GM21526 (cell line): ENCODE measurements around the gene MECP2.

Experiments used
- ATAC-seq: cut with Tn5 transposase; IDR thresholded peaks from one replicate; pipeline ENCODE4 v1.9.1; 2021; ENCODE audit warnings: moderate library complexity; ENCODE audit not compliant: unreplicated experiment, low FRiP score

The MECP2 gene

DNA sequence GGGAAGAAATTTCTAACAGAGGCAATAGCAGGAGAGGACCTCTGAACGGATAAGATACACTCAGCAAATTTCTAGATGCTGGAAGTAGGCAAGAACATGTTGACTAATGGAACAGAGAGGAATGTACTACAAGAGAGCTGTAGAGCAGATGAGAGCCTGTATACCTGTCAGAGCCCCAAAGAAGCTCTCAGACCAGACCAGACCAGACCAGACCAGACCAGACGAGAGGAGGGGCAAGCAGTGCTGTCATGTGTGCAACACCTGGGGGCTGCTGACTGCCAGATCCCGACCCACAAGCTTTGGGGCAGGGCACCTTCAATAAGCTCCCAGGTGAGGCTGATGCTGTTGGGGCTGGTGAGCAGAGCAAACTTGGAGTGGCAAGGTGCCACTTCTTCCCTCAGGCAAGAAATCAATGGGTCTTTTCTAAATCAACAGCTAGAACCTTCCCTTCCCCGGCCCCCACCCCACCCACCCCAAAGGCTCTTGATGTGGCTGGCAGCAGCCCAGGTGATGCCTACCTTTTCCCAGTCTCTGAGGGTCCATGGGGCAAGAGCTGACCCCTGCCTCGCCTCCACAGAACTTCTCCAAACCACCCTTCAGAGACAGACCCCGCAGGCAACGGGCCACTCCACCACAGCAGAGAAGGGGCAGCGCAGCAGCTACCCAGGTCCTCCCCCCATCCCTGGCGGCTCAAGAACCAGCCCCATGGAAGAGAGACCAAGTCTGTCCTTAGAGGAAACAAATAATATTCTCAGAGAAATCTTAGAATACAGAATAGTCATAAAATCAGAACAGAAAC, 32.7 kb downstream of the MECP2 start:
- no peak for ATAC-seq

GRCh38 chrX:154063234-154063633, 34.3 kb downstream of the MECP2 start:
- ATAC-seq = no peak

GRCh38 chrX:154061801-154062200, 35.7 kb downstream of the MECP2 start:
- ATAC-seq = no peak

DNA sequence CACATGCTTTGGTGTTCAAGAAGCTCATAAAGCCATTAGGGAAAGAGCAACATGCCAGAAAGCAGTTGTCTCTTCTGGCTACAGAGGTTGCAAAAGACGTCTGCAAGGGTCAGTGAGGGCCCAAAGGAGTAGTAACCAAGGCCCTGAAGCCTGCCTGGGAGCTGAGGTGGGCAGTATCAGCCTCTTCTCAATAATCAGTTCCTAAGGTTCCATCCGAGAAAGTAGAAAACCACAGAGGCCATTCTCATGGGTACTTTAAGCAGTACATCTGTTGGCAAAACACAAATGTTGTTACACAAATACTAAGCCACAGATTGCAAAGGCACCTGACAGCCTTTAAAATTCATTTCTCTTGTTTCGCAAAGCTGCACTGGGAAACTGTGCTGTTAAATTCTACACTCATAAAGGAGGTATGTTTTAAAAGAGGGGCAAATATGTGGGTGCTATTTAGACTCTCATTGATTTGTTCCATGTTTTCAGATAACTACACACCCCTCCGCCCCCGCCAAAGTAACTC, 37.7 kb downstream of the MECP2 start:
- ATAC-seq = no peak

DNA sequence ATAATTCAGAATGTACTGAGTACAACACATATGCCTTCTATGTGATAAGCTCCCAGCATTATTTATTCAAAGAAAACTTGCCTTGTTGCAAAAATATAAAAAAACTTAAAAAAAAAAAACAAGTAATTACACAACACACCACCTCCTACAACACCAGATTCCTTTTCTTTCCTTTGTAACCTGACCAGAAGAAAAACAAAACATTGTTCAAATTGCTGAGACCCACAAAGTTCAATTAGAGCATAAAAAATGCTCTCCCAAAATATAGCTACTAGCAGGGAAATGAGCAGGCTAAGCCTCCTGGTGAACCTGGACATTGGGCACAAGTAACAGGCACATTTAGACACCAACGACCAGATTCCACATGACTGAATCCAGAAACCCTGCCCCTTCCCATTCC, 38.3 kb downstream of the MECP2 start:
- ATAC-seq = no peak

GRCh38 chrX:154058214-154058997, 39.1 kb downstream of the MECP2 start:
- no peak for ATAC-seq

DNA sequence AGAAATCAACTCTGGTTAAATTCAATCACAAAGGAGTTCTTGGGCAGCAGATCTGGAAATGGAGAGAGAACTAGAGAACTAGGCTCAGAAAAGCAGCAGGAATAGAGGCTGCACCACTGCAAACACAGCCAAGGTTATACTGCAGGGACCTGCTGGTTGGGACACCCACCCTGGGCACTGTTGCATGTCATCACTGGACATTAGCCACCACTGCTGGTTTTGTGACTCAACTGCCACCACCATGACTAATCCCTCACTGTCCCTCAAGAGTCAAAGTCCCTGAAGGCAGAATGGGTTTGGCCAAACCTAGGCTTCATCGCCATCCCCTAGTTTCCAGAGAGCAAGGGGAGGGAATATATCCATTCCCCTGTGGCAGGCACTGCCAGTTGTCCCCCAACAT, 39.7 kb downstream of the MECP2 start:
- no peak for ATAC-seq

GRCh38 chrX:154056770-154057241, 40.7 kb downstream of the MECP2 start:
- ATAC-seq = no peak

DNA sequence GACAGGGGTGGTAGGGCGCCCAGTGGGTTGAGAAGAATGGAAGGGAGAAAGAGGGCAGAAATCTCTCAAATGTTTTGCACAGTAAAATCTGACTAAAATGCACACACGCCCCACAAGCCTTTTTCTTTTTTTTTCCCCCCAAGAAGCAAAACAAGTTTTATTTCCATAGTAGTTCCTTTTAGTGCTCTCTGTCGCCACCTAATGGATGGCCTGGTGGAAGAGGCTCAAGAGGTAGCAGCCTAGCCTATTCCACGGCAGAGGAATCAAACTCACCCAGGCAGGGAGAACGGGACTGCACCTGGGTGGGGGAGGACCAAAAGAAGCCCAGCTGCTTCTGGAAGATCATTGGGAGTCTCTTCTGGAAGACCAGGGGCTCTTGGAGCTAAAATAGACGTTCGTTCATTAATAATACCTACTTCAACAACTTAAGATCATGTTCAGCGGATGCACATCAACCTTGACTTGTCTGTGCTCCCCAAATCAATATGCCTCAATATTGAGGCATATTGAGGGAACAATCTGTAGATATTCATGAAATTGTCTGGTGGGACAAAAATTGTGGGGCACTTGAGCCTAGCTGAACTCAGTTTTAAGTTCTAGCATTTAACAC, 46.2 kb downstream of the MECP2 start:
- ATAC-seq = no peak

DNA sequence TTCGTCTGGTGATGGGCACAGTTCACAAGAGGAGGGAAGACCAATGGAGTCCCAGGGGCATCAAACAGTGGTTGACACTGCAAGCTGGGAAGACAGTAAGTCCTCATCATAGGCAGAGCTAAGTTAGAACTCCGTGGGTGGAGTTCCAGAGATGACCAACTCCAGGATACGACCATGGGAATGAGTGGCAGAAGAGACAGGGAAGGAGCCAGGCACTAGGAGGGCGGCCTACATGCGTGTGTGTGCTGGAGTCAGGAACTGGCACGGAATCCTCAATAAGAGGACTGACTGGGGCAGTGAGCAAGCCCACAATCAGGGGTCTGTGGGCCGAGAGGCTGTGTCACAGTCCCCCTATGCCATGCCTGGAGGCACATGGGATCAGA, 47.4 kb downstream of the MECP2 start:
- ATAC-seq = no peak

DNA sequence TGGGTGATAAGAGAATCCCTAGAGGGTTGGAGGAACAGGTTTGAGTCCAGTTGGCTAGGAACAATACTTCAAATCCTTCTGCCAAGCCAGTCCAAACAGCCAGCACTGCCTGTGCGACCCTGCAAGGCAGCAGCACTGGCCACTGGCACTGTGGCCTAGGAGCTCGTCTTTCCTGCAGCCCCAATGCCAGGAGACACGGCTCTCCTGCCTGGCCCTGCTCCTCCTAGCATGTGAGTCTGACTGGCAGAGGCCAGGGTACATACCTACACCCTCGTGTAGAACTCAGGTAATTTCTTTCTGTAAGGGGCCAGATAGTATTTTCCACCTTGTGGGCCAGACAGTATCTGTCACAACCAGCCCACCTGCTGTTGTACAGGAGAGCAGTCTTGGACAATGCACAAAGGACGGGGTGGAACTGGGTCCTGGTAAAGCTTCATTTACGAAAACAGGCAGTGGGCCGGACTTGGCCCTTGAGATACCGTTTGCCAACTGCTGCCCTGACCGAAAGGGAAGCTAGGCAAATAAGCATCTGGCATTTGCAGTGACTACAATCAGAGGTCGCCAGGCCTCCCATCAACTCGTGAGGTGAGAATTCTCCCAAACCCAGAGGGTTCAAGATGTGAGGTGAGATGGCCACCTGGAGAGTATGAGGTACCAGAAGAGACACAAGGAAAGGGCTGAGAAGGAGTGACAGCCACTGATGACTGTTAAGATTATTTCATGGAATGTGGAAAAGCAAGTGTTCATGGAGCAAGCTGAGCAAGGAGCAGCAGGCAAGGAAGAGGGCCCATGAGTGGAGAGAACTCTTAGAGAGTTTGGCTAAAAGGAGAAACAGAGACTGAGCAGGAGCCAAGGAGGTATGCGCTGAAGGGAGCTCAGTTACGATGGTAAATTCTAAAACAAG, 48.1 kb downstream of the MECP2 start:
- ATAC-seq = no peak

DNA sequence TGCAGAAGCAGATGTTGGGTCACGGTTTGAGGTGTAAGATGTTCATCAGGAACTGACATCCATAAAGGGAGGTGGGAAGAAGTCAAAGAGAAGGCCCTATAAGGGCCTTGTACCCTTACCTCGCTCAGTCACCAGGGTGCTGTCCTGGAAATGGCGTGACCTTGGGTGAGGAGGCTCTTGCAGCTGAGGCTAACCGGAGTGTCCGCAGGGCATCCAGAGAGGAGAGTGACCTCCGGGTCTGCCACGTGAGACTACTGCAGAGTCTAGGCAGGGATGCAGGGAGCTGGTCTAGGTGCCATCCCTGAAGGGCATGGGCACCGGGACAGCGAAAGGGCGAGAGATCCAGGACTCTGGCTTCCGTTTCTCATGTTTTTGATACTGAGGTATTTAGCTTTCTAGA, 49.1 kb downstream of the MECP2 start:
- no peak for ATAC-seq

DNA sequence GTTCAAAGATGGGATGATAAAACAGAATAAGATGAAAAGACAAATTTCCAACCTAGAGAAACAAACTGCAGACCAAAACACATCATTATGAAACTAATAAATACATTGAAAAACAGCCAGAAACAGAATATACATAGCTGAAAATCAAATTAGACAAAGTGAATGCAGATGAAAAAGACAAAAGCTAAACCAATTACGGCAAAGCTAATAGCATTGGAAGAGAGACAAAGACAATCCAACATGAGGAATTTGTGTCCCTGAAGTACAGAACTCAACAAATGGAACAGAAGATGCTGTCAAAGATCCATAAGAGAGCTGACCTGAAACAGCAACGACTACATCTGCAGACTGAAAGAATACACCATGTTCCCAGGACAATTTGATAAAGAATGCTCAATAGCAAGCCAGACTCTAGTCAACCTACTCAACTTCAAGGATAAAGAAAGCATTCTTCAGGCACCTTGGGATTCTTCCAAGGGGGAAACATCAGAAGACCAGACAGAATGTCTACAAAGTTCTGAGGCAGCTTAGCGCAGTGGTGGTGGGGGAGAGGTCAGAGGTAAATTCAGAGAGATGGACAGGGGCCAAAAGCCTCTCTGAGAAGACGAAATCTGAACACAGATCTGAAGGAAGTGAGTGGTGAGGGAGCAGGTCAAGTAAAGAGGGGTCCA, 50.4 kb downstream of the MECP2 start:
- ATAC-seq = no peak

GRCh38 chrX:154046031-154046781, 51.3 kb downstream of the MECP2 start:
- ATAC-seq = no peak

- ATAC-seq = no peak
Measured at GRCh38 chrX:154044091-154044490, 53.4 kb downstream of the MECP2 start.

DNA sequence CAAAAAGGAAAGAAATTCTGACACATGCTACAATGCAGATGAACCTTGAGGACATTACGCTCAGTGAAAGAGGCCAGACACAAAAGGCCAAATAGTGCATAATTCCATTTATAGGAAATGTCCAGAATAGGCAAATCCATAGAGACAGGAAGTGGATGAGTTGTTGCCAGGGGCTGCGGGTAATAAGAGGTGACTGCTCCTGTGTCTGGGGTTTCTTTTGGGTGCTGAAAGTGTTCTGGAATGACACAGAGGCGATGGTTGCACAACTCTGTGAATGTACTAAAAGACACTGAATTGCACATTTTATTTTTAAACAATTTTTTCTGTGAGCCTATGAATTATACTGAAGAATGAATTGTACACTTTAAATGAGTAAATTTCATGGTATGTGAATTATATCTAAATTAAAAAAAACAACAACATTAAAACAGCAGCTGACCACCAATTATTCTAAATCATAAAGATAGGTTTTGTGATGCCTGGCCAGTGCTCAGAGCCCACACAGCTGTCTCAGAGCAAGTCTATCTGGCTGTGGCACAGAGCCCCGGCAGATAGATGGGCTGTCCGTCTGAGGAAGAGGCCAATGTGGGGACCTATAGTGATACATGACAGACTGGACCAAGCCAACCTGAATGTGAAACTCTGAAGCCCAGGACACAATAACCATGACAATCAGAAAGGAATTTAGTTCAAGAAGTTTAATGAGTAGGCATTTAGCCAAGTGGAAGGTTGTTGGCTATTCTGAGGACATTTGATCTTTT, 54.3 kb downstream of the MECP2 start:
- ATAC-seq = no peak

DNA sequence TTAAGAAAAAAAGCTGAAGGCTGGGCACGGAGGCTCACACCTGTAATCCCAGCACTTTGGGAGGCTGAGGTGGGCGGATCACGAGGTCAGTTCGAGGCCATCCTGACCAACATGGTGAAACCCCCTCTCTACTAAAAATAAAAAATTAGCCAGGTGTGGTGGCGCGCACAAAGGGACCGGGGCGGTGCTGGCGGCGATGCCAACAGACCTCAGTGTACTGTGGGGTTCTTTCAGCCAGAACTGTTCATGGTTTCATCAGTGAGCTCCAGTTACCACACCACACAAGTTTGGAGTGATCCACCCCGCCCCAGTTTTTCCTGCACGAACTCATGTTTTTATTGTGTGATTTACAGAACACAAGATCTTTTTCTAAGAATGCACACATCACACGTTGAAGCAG, 56.7 kb downstream of the MECP2 start:
- no peak for ATAC-seq

- no peak for ATAC-seq
Measured at GRCh38 chrX:154040307-154040756, 57.2 kb downstream of the MECP2 start.
